Superior temporal gyrus (tissue), 1 donor: ENCODE measurements around the gene EPS8.
"Not testable (repeated sequence)": the region's sequence is repeated elsewhere in the genome, so short reads cannot be mapped to it uniquely, and the experiment has no call there.

Source experiments
- DNase-seq: peaks from one replicate; pipeline ENCODE4 v3.0.0-alpha.2; 2016; ENCODE audit errors: extremely low spot score

EPS8 gene

DNA sequence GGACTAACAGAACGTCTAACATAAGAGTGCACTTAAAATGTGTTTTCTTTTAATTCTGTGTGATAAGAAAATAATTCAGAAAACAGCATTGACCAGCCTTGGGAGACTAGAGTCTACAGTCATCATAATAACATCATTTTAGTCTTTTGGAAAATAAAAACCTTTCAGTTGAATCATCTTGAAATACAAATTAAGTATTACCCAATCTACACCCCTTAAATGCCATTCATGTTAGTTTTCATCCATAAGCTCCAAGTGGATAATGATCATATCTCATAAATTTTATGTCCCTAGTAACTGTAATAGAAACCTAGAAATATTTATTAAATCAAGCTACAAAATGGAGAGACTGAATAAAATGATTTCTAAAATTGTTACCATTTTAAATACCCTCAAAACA, 32.4 kb downstream of the EPS8 start:
- no peak for DNase-seq

DNA sequence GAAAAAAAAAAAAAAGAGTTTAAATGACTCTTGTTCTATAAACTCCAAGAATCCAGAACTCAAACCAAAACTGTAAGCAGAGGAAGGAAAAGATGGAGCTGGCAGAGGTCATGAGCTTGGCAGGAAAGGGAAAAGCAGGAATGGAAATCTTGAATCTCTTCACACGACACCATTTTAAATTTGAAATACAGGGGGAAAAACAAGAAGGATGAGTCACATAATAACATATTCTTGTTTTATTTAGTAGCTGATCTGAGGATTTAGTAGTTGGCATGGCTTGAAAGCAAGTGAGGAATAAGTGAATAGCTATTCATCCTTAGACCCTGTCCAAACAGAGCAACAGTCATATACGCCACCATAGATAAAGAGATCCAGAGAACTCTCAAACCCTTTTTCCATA, 35.0 kb downstream of the EPS8 start:
- no peak for DNase-seq

DNA sequence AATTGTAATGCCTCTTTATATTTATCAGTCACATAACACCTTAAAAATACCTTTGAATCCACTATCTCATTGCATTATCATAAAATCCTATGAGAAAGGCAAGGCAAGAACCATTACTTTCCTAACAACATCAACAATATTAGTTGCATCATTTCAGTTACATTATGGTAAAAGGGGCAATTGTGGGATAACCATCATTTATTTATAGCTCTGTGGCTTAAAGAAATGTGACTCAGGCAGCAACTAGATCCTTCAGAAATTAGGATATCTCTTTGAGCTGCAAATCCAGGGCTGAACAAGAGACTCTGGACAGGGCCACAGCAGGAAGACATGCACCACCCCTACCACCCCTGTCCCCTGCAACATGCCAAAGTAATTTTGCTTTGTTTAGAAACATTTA, 36.4 kb downstream of the EPS8 start:
- DNase-seq: no peak

DNA sequence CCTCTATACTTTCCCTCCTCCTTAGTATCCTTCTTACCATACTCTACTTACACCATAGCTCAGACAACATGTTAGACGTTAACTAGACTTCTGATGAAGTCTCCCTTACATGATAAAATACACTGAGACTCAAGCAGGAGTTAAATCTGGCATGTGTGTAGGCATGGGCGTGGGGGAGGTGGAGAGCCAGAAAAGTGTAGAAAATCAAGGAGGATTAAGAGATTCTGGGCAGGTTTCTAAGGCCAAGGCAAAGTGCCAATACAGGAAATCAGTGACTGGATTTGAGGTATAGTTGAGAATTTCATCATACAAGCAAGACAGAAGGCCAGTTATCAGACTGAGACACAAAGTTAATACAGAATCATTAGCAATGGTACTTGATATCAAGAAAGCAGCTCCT, 37.4 kb downstream of the EPS8 start:
- no peak for DNase-seq

DNA sequence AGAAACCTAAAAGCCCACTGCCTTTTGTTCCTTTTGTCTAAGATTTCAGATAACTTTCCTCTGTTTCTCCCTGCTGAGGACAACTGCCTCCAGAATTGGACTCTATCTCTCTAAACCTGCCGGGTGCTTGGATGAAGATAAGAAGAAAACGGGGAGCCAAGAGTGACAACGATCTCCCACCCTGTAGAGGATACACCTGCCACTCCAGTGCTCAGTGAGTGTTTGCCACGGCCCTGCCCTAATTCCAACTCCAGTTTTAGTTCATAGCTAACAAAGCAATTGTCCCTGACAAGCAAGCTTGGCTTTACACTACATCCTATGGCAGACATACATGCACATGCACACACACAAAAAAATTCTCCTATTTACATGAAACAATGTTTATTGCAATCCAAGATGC, 39.3 kb downstream of the EPS8 start:
- no peak for DNase-seq

DNA sequence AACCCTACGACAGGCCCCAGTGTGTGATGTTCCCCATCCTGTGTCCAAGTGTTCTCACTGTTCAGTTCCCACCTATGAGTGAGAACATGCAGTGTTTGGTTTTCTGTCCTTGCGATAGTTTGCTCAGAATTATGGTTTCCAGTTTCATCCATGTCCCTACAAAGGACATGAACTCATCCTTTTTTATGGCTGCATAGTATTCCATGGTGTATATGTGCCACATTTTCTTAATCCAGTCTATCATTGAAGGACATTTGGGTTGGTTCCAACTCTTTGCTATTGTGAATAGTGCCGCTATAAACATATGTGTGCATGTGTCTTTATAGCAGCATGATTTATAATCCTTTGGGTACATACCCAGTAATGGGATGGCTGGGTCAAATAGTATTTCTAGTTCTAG, 47.3 kb downstream of the EPS8 start:
- DNase-seq: not testable (repeated sequence)

DNA sequence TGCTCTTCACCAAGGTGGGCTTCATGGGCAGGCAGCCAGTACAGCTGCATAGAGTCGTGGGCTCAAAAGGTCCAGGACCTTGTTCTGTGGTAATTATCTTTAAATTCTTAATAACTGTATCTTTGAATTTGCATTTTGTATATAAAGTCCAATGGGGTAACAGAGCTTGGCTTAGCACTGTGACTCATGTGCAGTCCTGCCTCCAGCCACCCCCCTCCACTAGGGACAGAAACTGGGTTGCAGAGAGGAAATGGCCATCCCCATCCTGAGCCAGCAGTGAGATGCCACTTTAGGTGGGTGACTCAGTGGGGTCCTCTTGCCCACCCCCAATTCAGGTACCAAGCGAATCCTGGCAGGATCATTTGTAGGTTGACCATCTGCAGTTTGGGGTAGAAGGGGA, 48.1 kb downstream of the EPS8 start:
- DNase-seq: no peak

DNA sequence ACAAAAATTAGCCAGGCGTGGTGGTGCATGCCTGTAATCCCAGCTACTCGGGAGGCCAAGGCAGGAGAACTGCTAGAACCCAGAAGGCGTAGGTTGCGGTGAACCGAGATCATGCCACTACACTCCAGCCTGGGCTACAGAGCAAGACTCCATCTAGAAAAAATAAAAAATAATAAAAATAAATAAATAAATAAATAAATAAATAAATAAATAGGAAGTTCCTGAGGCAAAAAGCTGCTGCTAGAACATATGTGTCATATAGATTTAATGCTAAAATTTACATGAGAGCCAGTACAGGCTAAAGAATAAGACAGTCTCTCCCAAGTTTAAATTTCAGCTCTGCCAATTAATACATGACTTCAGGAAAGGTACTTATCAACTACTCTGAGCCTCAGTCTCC, 48.8 kb downstream of the EPS8 start:
- DNase-seq: not testable (repeated sequence)

DNA sequence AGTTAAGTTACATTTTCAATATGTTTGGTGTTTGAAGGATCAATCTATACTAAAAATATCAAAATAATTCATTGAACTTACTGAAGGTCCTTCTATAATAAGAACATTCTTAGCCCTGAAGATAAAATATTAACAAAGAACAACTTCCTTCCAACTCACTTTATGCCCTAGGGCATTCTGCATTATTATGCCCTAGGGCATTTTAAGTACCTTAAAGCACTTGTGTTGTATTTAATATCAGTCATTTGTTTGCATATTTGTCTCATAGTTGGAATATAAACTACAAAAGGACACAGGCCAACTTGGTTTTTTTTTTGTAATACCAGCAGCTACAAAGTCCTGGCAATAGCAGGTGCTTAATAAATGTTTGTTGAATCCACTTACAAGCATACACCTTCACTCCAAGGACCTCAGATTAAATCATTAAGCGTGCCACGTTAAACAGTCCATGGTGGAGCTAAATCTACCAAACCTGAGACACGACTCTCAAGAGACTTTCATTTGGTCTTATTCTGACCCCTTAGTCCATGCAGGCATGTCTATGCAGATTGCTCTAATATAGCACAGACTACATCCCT, 50.7 kb downstream of the EPS8 start:
- DNase-seq: no peak

DNA sequence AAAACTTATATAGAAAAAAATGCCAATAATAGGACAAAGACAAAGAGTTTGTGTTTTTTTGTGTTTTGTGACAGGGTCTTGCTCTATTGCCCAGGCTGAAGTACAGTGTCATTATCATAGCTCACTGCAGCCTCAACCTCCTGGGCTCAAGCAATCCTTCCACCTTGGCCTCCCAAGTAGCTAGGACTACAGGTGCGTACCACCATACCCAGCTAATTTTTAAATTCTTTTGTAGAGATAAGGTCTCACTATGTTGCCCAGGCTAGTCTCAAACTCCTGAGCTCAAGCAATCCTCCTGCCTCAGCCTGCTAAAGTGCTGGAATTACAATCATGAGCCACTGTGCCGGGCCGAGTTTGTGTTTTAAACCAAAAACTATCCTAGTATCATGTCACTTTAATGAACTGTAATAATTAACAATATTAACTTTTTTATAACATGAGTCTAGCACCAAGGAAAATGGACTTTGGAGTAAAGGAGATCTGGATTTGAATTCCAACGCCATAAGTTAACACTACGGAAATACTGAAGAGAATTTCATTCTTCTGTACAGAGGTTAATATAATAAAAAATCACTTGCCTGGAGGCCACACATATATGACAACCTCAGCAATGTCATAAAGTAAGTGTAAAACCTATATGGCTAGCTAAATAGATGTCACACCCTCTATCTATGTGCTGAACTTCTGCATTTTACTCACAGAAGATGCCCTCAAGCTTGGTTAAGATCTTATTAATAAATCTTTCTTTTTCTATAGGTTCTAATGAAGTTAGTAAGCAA, 53.2 kb downstream of the EPS8 start:
- no peak for DNase-seq

DNA sequence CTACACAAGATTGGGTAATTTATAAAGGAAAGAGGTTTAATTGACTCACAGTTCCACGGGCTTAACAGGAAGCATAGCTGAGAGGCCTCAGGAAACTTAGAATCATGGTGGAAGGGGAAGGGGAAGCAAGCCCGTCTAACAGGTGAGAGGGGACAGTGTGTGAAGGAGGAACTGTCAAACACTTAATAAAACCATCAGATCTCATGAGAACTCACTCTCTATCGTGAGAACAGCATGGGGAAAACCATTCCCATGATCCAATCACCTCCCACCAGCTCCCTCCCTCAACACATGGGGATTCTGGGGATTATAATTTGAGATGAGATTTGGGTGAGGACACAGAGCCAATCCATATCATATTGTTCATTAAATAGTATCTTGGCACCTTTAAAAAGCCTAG, 56.1 kb downstream of the EPS8 start:
- DNase-seq: no peak

DNA sequence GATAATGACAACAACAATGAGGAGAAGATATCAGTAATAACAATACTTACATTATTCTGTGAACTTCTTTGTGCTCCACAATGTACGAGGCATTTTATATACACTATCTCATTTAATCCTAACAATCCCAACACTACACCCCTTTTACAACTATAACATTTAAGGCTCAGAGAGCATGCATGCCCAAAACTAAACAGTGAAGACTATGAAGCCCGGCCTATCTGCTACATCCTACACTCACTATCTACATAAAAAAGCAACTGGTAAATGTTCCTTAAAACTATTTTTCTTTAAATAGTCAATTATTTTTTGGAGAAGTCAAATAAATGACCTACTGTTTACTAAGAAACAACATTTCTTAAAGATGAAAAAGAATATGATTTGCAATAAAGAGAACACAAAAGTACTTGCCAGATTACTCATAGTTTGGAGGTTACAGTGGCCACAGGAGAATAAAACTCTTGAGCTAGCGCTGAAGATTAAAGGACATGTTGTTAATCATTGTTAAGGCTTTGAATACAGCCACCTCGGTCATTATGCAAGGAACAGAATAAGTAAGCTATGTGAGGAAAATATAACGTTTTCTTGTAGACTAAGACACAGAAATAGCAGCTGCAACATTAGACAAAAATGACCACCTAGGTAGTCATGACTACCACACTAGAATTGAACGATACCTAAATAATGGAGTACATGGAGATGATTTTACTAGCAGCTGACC, 56.7 kb downstream of the EPS8 start:
- no peak for DNase-seq

DNA sequence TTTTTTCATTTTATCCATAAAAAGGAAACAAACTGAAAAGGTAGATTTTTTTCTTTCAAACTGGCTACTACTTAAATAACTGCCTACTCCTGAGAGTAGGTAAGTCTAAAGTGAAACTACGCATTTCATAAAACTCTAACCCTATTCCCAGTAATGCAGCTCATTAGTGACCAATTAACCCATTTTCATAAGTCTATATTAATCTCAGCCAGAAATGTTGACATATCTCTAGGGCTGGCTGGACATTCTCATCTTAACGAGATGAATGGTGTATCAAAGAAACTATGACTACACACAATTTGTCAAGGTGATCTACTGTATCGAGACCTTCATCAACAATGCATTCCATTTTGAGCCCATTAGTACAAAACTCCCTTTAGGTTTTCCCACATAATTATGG, 57.2 kb downstream of the EPS8 start:
- DNase-seq: no peak

DNA sequence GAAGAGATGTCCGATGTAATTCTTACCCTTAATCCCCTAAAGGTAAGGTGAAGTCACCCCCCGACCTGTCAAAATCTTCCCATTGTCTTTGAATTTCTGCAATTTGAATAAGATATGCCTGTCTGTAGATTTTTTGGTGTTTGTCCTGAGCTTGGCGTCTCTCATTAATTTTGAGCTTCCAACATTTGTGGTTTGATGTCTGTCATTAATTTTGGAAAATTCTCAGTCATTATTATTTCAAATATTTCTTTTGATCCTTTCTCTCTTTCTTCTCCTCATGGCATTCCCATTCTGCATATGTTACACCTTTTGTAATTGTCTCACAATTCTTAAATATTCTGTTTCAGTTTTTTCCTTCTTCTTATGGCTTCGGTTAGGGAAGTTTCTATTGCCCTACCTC, 60.1 kb downstream of the EPS8 start:
- no peak for DNase-seq

DNA sequence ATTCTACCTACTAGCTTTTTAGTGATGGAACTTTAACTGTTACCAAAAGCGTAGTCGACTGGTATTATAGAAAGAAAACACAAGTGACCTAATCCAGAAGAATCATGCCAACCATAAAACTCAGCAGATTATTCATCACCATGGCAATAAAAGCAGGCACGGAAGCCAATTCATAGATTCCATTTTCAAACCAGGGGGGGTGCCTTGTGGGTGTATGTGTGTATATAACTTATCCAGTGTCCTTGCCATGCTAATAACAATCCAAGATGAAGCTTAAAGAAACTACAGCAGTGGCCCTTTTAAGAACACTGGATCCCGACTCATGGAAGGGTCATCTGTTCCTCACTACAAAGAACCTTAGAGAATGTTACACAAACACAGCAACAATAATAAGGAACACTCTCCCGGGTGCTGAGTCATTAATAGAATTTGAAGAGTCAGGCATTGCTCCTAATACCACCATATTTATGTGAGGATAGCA, 61.0 kb downstream of the EPS8 start:
- DNase-seq: no peak

DNA sequence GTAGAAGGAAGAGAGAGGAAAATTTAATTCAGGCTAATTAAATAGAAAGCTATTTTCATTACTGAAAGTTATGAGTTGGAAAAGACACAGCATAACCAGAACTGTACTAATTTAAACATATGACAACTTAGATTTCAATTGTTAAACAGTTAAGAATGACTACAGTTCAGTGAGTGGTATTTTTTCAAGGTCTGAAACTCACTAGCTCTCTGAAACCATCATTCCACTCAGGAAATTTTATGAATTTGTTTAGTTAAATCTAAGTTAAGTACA, 62.4 kb downstream of the EPS8 start:
- DNase-seq: no peak

DNA sequence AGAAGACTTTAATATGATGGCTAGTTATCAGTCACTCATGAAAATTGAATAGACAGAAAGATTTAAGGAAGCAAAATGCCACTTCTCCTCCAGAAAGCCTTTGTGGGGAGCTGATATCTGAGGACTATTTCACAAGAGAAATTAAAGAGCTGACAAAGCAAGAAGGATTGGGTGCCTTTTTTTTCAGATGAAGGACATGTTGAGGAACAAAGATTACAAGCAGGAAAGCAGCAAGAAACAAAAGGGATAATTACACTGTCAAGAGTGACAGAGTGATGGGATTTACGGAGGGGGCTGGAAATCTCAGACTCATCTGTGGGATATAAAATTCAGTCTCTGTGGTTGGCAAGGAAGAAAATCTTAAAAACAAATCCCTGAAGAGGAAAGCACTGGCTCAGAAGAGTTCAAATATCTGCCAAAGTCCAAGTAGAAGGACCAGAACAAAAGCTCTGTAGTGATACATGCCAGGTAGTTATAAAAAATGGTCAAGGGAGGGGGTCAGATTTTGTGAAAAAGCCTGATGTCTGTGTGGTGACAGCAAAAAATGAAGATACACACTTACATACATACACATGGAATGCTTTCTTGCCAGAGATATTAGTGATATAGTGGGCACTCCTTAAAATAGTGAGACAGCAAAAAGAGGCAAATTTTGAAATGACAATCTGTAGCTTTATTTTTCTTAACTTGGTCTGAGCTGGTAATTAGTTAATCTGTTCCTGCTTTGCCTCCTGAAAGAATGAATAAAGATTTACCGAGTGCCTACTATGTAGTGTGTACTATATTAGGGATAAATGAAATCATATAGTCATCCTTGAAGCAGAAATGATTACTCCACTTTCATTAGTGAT, 62.9 kb downstream of the EPS8 start:
- peak; percentile 53 for DNase-seq

DNA sequence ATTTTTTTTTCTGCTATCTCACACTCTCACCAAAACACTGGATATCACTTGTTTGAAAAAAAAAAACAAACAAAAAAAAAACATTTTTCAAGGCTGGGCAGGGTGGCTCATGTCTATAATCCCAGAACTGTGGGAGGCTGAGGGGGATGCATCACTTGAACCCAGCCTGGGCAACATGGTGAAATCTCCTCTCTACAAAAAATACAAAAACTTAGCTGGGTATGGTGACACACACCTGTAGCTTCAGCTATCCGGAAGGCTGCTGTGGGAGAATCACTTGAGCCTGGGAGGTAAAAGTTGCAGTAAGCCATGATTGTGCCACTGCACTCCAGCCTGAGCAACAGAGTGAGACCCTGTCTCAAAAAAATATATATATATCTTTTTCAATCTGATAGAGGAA, 66.2 kb downstream of the EPS8 start:
- no peak for DNase-seq

DNA sequence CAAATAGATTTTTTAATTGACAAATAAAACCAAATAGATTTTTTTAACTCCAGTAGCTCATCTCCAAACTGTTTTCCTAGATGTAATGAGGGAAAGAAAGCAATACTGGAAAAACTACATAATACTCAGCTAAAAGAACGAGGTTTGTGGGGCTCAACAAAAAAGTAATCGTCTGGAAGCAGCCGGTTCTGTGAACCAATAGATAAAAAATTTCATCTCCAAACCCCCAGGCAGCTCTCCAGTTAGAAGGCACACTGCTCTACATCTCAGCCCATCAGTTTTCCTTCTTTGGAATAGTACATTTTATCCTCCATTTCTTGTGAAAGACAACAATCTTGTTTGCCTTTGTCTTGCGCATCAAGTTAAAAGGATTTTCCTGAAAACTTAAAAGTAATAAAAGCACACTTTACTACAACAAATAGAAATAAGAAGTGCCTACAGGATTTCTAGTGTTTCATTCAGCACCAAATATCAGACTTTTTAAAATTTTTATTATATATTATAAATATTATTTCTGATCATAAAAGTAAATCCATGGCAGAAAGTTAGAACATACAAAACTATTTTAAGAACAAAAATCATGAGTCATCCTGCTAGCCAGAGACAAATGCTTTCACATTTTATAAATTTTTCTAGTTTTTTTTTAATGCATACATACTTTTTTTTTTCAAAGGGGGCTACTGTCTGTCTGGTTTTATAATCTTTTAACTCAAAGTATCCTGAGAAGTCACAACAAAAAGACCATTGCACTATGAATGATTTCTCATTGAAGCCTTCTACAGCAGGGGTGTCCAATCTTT, 67.7 kb downstream of the EPS8 start:
- no peak for DNase-seq

DNA sequence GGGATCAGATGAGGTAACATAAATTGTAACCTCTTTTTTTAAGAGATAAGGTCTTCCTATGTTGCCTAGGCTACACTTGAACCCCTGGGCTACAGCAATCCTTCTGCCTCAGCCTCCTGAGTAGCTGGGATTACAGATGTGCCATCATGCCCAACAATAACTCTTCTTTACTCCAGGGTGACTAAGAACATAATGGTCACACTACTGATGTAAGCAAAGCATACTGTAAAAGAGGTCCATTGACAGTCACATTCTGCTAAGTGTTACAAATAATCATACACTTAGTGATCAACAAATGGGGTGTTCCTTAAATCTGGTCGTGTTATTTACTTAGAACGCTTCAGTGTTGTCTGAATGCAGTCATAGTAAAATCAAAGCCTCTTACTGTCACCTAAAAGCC, 68.9 kb downstream of the EPS8 start:
- no peak for DNase-seq

DNA sequence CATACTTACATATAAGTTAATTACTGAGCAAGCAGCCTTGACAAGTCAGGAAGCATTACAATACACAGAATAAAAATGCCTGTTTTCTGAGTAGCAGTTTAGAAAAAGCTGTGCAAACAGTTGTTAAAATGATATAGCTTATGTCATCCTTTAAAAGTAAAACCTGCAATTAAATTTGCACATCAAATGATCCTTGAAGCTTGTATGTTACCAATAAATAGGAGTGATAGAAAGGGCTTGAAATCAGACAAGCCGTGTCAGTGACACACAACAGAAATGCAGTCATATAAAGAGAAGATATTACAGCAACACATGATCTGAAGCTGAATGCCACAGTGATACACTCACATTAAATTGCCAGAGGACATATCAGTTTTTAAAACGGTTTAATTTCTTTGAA, 70.0 kb downstream of the EPS8 start:
- no peak for DNase-seq
